NOMO-1 treated with dmso at 0.1 percent for 144 hours (cell line): ENCODE results near the gene RNF133.

ENCODE experiments used
- DNase-seq: peaks from one replicate; lab custom pipeline; 2025; ENCODE audit not compliant: unreplicated experiment; lab: John Stamatoyannopoulos, UW

Gene RNF133, protein sequence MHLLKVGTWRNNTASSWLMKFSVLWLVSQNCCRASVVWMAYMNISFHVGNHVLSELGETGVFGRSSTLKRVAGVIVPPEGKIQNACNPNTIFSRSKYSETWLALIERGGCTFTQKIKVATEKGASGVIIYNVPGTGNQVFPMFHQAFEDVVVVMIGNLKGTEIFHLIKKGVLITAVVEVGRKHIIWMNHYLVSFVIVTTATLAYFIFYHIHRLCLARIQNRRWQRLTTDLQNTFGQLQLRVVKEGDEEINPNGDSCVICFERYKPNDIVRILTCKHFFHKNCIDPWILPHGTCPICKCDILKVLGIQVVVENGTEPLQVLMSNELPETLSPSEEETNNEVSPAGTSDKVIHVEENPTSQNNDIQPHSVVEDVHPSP

DNA sequence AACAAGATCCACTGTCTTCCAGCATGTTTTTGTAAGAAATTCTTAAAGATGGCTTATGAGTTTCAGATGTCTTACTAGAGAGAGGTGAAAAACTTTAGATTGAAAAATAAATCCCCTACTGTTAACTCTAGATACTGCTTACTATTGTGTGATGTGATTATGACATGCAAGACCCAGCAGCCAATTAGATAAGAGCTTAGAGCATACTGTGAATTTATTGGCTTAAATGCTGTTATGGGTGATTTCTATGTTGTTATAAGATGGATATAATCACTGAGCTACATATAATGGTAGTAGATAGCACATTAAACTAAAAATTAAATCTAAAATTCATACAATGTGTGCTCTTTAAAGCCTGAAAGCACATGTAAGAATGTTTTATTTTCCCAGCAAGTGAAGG is at the start of gene RNF133:
Gene RNF133, minus strand, starts transcription at position 101 of the 400 bp plus-strand sequence. CDS start 199 bp downstream, outside the sequence.
- DNase-seq = no peak

DNA sequence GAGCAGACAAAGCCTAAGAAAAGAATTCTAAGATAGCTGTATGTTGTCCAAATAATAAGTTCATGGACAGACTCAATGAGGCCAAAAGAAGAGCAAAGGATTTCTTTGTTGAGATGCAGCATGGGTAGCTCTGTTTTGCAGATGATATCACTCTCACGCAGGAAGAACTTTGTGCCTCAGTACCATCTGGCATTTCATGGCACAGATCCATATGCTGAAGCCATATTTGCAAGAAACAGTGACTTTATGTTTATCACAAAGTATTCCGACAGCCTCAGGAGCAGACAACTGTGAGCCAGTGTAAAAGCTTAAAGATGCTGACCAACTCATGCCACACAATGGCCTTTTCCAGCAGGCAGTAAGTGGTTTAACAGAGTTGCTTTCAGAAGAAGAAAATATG is 49.3 kb upstream of the RNF133 start:
- DNase-seq = no peak

DNA sequence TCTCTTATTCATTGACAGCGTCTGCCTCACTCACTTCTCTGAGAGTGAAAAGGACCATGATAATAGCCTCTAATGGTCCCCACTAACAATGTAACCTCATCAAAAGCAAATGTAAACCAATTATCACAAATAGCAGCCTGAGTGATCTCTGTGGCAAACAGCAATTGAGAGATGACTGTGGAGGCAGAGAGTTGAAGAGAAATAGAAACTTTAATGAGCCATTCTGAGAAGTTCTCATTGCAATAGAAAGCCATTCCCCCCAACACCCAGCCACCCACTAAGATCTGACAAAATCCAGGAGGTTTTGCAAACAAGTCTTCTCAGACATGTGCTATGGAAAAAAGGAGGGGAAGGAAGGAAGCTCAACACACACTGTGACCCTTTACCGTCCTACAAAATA is 48.0 kb upstream of the RNF133 start:
- DNase-seq = no peak

DNA sequence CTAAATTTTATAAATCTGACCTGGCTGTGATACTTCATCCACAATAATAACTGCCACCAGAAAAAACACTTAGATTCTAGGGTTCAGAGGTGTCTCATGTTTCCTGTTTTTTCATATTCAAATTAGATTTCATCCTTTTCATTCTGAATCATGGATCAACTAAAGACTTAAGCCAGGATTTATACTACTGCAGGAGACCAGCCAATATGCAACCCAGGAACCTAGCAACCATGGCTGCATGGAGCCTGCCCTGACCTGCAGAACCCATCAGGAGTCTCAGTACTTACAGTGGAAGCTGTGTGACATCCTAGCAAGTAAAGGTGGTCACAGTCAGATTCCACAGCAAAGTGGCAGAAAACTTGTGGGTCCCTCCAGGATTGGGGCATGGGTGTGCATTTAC is 44.3 kb upstream of the RNF133 start:
- DNase-seq = no peak

DNA sequence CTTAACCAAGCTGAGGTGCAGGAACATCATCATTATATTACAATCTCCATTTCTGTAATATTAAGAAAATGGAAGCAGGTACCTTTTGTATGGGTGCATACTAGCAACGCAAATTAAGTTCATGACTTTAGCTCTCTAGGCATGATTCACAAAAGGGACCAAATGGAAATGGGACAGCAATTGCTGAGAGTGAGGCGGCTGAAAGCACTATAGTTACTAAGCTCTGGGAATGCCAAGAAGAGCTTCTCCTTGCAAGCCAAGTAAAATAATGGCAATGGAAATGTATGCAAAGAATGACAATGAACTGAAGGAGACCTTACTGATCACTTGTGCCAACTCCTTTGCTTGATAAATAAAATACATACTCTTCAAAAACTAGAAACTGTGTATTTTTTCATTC is 40.0 kb upstream of the RNF133 start:
- DNase-seq = no peak

DNA sequence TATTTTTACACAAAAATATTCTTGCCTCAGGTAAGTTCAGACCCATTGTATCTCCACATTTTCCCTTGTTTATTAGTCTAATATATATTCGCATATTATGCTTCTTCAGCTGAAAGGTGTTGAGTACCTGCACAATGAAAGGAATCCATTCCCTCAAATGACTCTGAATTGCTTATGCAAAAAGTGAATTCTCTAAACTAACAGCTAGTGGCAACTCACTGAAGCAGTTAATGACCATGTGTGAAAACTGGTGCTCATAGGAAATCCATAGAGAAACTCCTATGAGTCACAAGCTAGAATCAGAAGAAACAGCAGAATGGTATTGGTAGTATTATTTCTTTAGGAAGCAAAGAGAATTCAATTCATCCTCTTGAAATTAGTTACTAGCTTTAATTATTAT is 37.3 kb upstream of the RNF133 start:
- DNase-seq = no peak

DNA sequence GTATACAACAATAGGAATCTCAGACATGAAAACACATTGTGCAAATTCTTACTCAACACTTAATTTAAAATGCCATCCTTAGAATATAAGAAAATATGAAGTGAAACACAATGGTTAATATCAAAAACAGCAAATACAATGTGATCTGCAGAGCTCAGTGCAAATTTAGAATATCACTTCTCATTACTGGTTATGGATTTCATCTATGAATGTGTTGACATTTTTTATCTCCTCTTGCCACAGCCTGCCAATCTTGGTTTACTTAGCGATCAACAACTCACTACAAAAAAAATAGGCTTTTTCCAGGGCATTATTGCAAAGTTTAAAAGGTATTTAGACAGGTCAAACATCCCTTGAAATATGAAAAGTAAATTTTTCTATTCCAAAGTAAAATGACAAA is 28.8 kb upstream of the RNF133 start:
- DNase-seq = no peak

DNA sequence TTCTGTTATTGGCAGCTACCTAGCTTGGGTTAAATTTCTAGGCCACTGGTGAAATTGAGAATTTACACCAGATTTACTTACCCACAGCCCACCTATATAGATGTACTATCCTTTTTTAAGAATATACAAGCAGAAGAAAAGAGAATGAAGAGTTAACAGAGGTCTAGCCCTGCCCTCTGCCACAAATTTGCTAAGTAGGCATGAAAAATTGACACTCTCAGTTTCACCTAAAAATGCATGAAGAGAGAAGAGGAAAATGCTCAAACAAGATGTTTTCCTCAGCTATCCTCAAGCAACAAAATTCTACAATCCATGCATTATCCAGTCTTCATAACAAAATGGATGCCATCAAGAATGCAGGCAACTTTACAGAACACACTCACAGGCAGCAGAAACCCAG is 28.4 kb upstream of the RNF133 start:
- DNase-seq = no peak

DNA sequence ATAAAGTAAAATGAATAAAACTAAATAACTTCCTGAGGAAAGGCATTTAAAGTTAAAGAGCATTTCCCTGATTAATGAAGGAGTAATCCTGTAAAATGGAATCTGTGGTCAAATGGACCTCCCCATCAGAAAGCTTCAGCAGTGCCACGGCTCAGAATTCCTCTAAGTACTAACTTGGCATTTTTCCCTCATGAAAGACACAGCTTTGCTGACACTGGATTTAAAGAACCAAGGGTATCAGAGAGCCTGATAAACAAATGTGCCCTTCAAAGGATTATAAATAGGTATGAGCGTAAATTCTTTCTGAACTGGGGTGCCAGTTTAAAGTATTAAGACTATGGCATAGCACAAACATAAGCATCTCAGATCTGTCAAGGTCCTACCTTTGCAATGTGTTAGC is 28.0 kb upstream of the RNF133 start:
- DNase-seq = no peak

DNA sequence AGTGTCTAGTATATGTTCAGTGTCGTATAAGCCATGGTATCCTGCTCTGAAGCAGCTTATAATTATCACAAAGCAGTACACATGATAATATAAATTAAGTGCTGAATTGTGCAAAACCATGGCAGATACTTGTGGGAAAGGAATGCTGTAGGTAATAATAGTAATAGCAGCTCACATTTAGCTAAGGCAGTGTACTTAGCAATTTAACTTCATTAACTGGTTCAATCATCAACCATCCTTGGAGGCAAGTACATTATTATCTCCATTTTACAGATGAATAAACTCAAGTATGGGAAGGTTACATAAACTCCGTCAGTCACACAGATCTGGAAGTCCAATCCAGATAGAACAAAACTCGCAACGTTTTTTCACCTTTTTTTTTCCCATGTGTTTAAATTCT is 25.4 kb upstream of the RNF133 start:
- no peak for DNase-seq

DNA sequence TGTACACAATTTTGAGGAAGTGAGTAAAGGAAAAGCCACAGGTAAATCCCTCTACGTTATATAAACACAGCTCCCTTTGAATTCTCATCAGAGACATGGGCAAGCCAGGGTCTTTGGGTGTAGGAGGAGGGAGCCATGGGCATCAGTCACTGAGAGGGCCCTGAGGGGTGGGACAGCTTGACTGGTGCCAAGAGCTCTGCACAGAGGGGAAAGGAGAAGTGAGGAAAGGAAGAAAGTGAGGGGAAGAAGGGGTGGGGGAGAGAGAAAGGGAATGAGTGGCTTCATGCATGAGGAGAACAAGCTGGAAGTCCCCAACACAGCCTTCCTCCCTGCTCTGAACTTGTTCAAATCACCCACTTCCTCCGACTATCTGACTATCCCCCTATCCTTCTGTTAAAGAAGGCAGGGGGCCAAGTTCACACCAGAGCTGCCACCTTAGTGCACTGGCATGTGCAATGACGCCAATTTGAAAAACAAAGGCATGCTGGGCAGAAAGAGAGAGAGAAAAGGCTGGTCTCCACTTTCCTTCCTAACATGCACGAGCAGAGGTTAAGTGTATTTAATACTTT is 20.2 kb upstream of the RNF133 start:
- no peak for DNase-seq

DNA sequence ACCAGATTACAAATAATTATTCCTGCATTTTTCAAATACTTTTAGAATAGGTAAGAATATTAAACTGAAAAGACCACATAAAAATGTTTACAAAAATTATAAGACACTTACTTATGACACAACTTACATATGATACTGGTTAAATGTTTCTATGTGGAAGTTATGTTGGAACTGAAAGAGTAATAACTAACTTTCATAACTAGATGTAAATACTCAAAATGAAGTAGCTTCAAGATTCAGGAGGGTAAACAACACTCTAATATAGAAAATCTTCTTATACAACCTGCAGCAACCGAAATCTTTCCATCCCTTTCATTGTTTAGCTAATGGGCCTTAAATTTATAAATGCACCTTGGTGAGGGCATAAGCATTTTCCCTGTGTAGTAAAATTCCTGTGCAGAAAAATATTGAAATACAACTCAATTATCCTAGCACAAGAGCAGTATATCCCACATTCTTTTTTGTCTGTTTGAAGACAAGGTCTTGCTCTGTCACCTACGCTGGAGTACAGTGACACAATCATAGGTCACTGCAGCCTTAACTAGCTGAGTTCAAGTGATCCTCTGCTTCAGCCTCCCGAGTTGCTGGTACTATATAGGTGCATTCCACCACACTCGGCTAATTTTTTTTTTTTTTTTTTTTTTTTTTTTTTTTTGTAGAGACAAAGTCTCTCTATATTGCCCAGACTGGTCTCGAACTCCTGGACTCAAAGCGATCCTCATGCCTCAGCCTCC is 18.6 kb upstream of the RNF133 start:
- DNase-seq = no peak

DNA sequence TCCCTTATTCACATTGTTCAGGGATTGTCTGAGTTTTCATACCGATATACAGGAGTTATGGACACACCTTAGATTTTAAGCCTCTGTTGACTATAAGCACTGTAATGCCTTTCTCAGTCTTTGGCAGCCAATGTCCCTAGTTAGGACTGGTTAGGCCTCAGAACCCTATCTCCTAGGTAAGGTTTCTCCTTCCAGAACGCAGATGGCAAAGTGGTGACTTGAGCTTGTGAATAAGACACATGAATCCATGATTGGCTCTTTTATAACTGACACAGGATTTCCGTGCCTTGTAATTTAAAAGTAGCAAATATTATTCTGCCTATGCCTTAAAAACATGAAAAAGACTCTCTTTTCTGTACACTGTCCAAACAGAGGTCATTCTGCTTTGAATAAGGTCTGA is 16.3 kb upstream of the RNF133 start:
- DNase-seq = no peak

DNA sequence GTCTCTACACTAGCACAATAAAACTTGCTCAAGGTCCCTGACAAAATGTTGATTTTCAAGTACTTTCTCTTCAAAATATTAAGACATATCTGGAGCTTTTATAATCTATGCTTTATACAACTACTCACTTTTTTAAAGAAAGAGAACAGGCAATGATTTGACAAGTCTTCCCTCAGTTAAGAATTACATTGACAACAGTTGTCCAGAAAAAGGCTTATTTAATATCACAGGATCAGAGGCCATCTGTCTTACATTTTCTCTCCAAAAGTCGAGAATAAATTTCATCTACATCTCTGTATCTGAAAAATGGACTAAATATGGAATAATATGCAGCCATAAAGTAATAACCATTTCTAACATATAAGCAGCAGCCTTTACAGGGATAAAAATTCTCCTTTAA is 12.0 kb upstream of the RNF133 start:
- no peak for DNase-seq

DNA sequence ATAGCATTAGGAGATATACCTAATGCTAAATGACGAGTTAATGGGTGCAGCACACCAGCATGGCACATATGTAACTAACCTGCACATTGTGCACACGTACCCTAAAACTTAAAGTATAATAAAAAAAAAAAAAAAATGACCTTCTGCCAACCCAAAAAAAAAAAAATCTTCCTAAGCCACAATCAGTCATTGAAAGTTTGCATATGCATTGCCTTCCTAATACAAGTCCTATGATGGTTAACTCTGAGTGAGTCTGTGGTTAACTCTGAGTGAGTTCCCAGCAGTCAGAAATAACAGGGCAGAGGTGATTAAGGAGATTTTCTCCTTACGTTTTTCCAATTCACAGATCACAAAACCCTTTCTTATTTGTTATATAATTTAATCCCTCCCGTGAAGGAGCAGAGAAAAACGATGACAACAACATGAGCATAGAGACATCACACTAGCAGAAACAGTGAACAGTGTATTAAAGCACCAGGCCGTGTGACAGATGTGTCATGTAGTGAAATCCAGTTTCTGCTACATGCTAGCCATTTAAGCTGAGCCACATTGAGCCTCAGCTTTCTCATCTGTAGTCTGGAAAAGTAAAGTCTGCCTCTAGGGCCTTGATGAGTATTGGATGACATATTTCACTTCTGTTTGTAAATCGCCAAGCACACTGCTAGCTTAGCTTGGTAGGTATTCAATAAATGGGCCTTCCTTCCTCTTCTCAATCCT is 11.2 kb upstream of the RNF133 start:
- no peak for DNase-seq

DNA sequence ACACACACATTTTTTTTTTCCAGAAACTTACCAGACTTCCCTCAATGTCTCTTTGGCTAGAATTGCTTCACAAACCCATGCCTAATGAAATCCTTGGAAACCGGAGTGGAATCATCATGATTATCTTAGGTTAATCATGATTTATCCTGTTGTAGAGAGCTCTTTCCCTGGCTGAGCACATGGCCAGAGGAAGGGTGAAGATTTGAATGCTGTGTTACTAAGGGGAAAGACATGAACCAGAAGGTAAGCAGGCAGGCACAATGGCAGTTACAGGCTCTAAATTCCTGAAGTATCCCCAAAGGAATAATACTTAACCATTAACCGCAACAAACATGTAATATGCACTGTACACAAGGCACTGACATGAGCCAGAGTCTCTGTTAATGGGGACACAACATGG is 7.9 kb upstream of the RNF133 start:
- no peak for DNase-seq

DNA sequence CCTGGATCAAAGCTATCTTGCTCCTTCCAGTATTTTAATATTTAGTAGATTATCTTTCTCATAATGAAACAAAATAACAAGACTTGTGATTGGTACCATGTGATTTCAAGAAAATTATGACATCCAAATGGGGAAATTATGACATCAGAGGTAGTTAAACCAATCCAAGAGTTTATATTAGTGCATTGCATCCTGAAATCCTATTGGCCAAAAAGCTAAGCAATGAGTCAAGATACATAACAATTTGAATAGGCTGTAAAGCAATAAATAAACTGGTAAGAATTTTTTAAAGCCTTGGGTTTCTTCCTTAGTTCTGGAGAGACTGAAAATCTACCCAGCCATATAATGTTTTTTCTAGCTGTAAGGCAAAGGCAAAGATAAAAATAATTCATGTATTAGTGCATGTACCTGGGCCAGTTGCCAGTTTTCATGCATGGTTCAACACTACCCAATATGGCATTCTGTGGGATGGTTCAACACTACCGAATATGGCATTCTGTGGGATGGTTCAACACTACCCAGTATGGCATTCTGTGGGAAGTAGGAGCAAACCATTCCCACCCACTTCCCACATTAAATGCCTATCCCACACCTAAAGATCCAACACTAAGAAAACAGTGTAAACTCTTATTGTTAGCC is 4.1 kb upstream of the RNF133 start, which contains the start of gene RNF148:
Gene RNF148, minus strand, starts transcription at position 51 of the 639 bp plus-strand sequence. CDS start 172 bp downstream, outside the sequence.
- DNase-seq = no peak

DNA sequence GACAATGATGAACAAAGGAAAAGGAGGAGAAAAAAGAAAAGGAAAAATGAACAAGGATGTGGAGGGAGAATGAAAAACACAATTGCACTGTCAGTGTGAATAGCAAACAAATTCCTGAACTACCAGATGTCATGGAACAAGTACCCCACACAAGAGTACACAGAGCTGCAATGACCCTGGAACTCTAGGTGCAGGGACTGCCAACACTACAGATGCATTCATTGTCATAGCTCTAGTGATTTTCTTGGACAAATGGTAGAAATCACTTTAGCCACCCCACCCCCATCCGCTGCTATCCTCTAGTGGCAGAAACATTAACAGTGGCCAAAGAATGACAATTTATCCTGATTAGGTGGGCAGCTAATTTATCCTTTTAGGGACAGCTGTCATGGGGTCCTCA is 3.1 kb downstream of the RNF133 start:
- DNase-seq = no peak

DNA sequence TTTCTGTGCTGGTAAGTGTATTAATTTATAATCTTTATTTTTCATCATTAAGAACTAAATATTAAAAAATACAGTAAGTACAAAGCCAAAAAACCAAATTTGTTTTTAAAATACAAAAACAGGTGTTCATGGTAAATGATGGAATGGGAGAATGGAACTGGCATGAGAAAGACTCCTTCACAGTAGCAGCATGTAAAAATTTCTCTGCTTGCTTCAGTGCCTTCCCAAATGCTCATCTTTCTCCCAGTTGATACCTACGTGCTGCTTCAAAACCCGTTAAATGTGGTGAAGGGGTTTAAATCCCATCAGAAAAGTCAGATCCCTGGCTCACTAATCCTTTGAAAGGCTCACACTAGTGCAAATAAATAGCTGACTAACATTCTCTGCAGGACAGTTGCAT is 4.2 kb downstream of the RNF133 start:
- no peak for DNase-seq

DNA sequence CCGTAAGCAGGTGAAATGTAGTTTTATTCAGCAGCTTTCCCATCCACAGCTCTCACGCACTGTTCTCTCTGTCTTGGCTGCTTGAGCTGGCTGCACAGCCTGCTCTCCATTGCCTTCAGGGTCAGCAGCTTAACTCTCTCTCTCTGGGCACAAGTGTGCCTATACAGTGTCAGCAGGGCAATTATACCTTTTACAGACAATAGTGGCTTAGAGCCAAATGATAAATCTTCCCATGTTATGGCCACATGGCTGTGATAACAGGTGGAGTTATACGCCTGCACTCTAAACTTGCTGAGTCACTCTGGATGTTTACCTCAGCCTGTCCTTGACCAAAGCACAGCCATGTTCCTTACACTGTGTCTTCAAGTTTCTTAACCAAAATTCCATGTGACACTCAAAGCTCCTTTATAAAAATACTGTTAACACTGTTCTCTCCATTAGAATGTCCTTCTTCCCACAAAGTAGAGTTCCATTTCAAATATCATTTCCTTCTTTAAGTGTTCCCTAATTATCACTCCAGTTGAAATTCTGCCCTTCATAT is 6.1 kb downstream of the RNF133 start:
- DNase-seq = no peak
